Measurements from ENCODE around the gene PLCB3.

Gene PLCB3

DNA sequence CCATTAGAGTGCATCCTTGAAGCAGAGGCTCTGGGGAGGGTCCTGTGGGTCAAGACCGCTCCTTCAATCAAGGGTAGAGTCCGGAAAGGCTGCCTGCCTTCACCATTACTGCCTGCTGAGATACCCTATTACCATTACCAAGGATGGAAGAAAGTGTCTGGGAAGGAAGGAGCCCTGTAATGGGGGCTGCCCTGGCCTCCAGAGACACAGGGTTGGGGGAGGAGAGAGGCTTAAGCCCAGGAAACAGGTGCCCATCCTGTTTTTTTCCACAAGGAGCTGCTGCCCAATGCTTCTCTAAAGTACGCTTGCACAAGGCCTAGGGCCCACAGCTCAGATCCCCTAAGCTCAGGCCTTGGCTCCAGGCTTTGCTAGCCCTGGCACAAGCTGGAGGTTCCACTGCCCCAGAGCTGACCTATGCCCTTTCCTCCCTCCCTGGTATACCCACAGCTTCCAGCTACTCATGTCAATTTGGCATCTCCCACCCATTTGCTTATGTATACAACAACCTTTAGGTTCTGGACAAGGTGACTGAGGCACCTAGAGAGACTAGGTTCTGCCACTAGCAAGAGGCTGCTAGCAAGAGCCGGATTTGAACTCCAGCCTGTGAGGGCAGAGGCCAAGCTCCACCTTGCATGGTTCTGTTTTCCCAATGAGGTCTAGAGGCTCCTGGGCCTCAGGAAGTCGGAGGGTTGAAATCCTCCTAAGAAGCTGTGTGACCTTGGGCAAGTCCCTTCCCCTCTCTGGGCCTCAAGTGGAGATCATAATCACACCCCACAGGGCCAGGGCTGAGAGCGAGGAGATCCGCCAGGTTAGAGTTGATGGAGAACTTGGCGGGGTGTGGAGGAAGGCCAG lies 1.5 kb upstream of the PLCB3 start:
- no peak for DNase-seq (ENCODE audit: low read depth in 3 of 3)

DNA sequence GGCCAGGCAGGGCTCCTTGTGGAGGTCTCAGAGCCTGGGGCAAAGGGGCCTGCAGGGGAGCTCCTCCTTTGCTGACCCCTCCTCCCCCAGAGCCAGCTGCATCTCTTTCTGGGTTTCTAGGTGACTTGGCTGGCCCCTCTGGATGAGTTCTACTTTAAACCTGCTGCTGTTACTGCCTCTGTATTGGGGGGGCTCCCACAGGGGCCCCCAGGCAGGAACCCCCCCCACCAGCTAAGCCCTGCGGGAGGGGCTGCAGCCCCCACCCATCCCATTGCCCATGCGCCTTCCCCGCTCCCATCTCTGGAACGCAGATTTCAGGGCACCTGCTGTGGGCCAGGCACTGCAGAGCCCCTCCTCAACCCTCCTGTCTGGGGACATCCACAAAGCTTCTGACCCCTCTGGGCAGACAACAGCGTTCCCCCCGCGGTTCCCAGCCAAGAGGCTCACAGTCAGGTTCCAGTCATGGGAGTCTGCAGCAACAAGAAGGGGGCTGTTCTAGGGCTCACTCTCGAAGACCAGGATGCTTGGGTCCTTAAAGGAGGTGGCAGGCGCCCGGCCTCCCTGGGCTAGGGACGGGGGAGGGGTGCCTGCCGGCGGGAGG lies 815 bp upstream of the PLCB3 start:
- no peak for DNase-seq (ENCODE audit: low read depth in 3 of 3)

DNA sequence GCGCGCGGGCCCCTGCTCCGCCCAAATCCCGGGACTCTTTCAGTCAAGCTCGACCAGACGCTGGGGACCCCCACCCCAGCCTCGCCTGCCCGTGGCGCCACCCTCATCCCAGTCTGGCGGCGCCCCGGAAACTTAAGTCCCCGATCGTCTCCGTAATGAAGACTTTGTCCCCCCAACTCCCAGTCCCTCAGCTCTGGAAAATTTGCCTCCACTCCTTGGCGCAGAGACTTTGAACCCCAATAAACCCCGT lies 348 bp downstream of the PLCB3 start:
- DNase-seq (ENCODE audit: low read depth in 3 of 3): no peak

DNA sequence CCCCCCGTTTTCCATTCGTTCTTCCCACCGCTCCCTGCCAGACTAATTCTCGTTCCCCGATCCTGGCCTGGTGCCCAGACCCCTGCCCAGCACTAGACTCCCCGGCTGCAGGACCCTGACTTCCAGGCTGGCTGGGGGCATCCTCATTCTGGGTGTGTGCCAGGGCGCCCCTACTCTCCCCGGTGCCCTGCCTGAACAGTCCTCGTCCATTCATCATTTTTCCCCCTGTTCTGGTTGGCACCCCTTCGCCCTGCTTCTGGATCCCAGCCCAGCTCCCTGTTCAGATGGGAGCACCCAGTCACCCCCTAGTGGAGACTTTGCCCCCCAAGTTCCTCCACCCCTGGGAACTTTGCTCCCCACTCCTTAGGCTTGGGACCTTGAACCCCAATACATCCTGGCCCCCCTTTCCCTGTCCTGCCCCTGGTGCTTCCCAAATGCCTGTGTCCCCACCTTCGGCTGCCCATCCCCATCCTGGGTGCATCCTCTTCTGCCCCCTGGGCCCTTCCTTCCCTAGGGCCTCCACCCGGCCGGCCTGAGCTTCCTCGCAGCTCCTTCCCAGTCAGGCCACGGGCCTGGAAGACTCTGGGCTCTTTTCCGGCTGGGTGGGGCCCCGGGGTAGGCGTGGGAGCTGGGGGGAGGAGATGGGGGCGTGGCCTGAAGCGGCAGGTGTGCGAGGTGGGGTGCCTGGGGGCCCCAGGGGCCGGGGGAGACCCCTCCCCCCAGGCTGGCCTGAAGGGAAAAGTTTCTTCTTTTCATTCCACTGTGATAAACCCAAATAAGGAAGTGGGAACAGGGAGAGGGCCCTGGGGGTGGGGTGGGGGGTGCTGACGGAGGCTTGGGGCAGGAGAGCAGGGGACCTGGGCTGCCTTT lies 908 bp downstream of the PLCB3 start:
- DNase-seq (ENCODE audit: low read depth in 3 of 3): no peak

DNA sequence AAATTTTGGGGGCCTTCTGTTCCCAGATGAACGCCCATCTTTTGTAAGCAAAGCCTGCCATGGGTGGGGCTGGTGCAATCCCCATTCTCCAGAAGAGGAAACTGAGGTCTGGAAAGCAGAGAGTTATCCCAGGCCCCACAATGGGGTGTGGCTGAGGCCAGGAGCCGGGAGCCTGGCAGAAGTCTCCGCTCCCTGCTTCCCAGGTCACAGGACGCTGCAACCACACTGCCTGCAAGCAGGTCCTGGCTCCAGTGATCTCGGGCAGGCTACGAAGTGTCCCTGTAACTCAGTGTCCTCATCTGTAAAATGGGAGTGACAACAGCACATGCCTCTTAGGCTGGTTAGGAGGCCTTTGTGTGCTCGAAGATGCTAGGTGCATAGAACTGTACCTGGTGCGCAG lies 1.7 kb downstream of the PLCB3 start:
- no peak for DNase-seq (ENCODE audit: low read depth in 3 of 3)

DNA sequence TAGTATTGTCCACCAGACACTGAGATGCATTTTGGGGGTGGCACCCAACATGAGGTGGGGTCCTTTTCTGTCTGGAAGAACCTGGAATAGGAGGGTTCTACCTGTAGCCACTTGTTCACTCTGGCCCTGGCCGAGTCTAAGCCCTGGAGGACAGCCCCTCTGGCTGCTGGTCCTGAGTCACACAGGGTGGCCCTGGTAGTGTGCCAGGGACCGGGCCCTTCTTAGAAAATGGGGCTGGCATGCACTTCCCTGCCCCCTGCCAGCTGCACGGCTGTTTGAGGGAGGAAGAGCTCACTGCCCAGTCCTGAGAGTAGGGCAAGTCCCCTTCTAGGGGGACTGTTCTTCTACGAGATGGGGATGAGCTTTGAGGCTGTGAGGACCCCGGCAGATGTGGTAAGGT lies 2.2 kb downstream of the PLCB3 start:
- no peak for DNase-seq (ENCODE audit: low read depth in 3 of 3)

DNA sequence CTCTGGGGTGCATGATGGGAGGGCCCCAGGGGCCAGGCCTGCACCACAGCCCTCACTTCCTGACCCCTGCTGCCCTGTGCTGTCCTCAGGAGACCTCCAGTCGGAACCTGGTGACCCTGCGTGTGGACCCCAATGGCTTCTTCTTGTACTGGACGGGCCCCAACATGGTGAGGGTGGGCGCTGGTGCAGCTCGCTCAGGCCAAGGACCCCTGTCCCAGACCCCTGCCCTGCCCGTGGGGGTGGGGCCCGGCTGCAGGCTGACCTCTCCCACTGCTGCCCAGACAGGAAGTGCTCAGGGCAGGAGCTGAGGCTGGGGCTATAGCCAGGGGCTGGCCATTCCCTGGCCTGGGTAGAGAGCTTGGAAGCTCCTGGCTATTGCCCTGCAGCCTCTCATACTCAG lies 3.0 kb downstream of the PLCB3 start:
- no peak for DNase-seq (ENCODE audit: low read depth in 3 of 3)

DNA sequence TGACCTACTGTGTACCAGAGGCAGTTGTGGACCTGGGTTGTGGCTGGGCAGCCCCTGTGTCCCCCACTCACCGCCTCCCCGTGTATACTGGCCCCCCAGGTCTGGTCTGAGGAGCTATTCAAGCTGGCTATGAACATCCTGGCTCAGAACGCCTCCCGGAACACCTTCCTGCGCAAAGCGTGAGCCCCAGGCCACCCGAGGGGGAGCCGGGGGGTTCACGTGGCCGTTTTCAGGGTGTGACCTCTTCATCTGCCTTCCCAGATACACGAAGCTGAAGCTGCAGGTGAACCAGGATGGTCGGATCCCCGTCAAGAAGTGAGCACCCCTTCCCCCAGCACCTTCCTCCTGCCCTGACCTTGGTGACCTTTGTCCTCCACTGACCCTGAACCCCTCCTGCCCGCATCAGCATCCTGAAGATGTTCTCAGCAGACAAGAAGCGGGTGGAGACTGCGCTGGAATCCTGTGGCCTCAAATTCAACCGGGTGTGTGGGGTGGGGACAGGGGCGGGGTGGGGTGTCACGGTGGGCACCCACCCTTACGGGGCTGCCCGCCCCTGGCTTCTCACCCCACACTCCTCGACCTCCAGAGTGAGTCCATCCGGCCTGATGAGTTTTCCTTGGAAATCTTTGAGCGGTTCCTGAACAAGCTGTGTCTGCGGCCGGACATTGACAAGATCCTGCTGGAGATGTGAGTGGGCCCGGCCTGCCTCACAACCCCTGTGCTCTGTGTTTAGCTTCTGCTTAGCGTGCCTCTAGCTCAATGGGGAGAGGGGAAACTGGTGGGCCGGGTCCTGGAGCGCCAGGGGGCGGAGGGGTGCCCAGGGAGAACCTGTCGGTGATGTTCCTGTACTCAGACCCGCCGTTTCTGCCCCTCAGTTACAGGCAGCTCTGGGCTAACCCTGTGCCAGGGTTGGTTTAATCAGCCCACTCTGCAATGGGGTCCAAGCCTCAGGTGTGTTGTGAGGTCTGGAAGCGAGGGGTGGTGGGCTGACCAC lies 4.1 kb downstream of the PLCB3 start:
- DNase-seq (ENCODE audit: low read depth in 3 of 3): no peak

DNA sequence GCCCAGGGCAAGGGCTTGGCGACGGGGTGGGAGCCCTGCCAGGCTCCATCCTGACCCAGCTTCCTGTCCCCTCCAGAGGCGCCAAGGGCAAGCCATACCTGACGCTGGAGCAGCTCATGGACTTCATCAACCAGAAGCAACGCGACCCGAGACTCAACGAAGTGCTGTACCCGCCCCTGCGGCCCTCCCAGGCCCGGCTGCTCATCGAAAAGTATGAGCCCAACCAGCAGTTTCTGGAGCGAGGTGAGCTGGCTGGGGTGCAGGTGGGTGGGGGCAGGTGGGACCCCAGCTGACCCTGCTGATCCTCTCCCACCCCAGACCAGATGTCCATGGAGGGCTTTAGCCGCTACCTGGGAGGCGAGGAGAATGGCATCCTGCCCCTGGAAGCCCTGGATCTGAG lies 5.0 kb downstream of the PLCB3 start:
- DNase-seq (ENCODE audit: low read depth in 3 of 3): no peak

DNA sequence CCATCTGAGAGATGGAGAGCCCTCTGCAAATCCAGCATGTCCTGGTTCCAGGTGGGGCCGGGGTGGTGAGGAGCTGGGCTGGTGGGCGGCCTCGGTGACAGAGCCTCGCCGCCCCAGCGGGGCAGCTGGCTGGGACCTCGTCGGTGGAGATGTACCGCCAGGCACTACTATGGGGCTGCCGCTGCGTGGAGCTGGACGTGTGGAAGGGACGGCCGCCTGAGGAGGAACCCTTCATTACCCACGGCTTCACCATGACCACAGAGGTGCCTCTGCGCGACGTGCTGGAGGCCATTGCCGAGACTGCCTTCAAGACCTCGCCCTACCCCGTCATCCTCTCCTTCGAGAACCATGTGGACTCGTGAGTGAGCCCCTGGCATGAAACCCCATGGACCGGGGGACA lies 7.0 kb downstream of the PLCB3 start:
- DNase-seq (ENCODE audit: low read depth in 3 of 3): no peak

DNA sequence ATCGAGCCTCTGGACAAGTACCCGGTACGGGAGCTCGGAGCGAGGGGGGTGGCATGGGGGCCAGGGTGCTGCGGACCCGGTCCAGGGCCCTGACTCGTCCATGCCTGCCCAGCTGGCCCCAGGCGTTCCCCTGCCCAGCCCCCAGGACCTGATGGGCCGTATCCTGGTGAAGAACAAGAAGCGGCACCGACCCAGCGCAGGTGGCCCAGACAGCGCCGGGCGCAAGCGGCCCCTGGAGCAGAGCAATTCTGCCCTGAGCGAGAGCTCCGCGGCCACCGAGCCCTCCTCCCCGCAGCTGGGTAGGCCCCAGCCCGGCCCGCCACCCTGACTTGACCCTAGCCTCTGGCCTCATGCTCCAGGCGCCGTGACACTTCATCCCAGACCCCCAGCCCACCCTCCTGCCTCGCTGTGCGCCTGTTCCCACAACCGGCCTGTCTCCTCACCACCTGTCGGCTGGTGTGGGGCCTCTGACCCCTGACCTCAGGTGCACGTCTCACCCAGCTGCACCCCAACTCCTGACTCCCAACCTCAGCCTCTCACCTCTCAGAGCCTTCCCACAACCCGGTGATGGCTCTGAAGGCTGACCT lies 7.7 kb downstream of the PLCB3 start:
- DNase-seq (ENCODE audit: low read depth in 3 of 3): no peak

DNA sequence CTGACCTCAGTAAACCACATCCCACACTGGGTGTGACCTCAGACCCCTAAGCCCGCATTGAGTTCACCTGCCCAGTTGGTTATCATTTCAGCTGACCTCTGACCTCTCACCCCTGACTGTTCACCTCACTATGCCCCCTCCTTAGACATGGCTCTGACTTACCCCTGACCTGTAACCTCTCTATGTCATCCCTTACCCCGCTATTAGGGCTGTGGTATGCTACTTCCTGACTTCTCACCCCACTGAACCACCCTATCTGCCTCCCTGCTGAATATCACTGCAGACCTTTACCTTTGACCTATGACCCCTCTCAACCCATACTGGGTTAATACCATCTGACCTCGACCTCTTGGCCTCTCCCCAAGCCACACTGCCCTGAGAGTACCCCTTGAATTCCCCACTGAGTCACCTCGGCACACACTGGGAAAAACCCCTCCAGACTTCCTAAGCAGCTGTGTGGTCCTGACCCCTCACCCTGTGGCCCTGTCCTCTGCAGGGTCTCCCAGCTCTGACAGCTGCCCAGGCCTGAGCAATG lies 8.3 kb downstream of the PLCB3 start:
- DNase-seq (ENCODE audit: low read depth in 3 of 3): no peak

DNA sequence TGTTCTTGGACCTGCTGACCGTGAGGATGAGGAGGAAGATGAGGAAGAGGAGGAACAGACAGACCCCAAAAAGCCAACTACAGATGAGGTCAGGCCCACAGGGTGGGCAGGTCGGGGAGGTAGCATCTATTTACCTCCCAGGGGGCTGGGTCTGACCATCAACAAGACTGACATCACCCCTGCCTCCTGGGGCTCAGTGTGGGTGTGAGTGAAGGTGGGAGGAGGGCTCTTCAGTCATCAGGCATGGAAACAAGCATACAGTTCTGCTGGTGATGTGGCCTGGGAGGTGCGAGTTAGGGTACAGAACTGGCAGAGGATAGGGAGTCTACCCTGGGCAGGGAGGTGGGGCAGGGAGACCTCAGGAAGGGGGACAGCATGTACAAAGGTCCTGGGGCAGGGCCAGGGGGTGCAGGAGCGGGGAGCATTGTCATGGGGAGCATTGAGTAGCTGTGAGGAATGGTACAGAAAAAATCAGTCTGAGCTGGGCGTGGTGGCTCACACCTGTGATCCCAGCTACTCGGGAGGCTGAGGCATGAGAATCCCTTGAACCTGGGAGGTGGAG lies 8.9 kb downstream of the PLCB3 start:
- no peak for DNase-seq (ENCODE audit: low read depth in 3 of 3)

DNA sequence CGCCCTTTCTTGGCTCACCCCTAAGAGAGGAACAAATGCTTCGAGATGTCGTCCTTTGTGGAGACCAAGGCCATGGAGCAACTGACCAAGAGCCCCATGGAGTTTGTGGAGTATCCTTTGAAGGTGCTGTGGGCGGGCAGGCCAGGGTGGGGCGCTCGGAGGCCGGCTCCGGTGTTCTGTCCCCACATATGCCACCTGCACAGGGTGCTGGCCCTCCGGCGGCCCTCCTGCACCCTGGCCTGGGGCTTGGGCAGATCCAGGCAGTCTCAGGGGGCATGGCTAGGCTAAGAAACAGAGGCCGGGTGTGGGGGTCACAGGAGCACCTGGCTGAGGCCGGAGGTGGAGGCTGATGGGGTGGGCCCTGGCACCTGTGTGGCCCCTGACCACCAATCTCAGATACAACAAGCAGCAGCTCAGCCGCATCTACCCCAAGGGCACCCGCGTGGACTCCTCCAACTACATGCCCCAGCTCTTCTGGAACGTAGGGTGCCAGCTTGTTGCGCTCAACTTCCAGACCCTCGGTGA lies 10.3 kb downstream of the PLCB3 start:
- no peak for DNase-seq (ENCODE audit: low read depth in 3 of 3)

DNA sequence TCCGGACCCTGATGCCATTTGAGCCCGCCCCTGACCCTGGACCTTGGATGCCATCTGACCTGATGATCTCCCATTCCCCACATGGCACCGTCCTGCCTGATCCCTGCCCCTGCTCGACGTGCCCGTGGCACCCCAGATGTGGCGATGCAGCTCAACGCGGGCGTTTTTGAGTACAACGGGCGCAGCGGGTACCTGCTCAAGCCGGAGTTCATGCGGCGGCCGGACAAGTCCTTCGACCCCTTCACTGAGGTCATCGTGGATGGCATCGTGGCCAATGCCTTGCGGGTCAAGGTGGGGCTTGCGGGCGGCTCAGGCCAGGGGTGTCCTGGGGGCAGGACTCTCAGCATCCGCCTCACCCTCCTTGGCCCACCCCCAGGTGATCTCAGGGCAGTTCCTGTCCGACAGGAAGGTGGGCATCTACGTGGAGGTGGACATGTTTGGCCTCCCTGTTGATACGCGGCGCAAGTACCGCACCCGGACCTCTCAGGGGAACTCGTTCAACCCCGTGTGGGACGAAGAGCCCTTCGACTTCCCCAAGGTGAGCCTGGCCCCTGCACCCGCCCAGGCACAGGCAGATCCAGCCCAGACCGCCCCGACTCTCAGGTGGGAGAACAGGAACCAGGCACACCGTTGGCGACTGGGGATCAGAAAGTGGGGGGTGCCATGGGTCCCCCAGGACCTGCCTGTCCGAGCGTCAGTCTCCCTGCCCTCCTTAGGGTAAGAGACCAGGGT lies 11.1 kb downstream of the PLCB3 start:
- no peak for DNase-seq (ENCODE audit: low read depth in 3 of 3)

DNA sequence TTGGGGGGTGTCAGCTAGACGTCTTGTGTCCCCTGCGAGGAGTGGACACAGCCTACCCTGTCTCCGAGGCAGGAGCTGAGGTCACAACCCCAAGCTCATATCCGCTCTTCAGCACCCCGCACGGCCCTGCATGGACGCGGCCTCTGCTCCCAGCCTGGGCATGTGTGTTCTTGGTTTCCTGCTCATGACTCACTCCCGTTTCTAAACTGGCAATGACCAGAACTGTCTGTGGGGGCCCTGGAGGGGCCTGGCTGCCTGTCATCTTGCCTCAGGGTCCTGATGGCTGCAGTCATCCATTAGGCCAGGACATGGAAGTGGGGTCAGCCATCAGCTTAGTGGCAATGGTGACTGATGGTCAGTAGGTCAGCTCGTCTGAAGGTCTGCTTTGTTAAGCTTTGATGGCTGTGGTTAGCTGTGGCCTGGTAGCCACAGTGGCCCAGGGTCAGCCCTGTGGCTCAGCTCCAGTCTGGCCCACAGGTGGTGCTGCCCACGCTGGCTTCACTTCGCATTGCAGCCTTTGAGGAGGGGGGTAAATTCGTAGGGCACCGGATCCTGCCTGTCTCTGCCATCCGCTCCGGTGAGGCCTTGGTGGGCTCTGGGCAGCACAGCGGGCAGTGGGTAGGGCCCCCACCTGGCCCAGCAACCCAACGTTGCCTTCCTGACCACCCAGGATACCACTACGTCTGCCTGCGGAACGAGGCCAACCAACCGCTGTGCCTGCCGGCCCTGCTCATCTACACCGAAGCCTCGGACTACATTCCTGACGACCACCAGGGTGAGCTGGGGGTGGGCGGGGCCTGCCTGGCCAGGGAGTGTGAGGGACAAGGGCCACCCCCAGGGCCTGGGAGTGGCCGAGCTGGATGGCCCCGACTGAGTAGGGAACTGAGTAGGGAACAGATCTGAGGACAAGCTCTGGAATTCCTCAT lies 12.0 kb downstream of the PLCB3 start:
- no peak for DNase-seq (ENCODE audit: low read depth in 3 of 3)

DNA sequence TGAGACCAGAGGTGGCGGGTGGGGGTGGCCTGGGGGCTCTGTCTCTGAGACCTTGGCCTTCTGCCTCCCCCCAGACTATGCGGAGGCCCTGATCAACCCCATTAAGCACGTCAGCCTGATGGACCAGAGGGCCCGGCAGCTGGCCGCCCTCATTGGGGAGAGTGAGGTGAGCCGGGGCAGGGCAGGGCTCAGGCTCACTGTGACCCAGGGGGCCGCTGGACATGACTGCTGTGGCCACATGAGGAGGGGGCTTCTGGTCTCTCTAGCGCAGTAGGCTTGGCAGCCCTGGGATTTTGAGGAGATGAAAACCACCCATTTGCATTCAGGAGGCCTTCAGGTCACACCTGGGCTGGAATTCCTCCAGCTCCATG lies 12.6 kb downstream of the PLCB3 start:
- no peak for DNase-seq (ENCODE audit: low read depth in 3 of 3)

DNA sequence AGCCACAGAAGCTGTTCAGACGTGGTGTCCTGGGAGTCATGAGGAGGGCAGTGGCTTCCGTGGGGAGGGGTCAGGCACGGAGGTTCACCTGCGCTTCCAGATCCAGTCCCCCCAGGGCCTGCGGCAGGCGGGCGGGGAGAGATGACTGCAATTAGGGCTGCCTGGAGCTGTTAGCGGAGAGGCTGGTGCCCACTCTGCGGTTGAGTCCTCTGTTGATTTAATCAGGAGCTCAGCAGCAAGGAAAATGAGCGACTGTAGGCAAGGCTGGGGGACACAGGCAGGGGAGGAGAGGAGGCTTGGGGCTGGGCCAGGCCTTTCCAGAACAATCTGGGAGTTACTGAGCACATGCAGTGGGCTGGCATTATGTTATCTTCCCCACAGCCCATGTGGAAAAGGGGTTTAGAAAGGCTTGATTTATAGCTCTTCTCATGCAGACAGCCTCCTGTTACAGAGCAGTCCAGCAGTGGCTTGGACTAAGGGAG lies 13.1 kb downstream of the PLCB3 start:
- DNase-seq (ENCODE audit: low read depth in 3 of 3): no peak
